PC-9 (cell line): ENCODE data around the gene NEFH. TPM values are rescaled to one million over a fixed set of nuclear protein-coding genes. Genes with fewer than 3 reads are reported as not detected.

Experiments
- BruUV-seq: library from RNA; stranded (reverse); fragments of 400-500 nt; replicated peaks from 2 replicates; lab custom pipeline; 2021; lab: Mats Ljungman, UMichigan
- CTCF ChIA-PET: fragments of 300-600 bp; sonication (Branson Sonifier 250); formaldehyde crosslinking; loops from one replicate; lab custom pipeline; 2022; ENCODE audit warnings: antibody characterized with exemption; lab: Charles Lee
- POLR2A ChIA-PET: fragments of 300-600 bp; sonication (Branson Sonifier 250); formaldehyde crosslinking; loops from one replicate; lab custom pipeline; 2022; ENCODE audit warnings: antibody characterized with exemption; ENCODE audit not compliant: unreplicated experiment; lab: Charles Lee
- DNase-seq, 2 experiments: peaks; one replicate each; pipeline versions ENCODE4 v3.0.0 to v3.0.0-alpha.2; 2015 to 2022; ENCODE audit warnings: mixed read lengths in 1 of 2
- H2AFZ ChIP-seq: fragments of 200-600 bp; sonication (generic); 2 replicates; pipeline ENCODE4 v1.8.1; 2017; ENCODE audit warnings: antibody characterized with exemption
- H3F3A ChIP-seq: fragments of 200-600 bp; sonication (generic); 2 replicates; pipeline ENCODE4 v1.8.1; 2017; ENCODE audit warnings: antibody characterized with exemption, mild to moderate bottlenecking, low read depth; ENCODE audit not compliant: insufficient read depth
- H3K27ac ChIP-seq: fragments of 200-600 bp; sonication (generic); 2 replicates; pipeline ENCODE4 v1.6.1; 2016; ENCODE audit warnings: mixed run types
- H3K27me3 ChIP-seq: fragments of 200-600 bp; sonication (generic); 2 replicates; pipeline ENCODE4 v1.6.1; 2016; ENCODE audit warnings: low read depth, mixed run types; ENCODE audit not compliant: insufficient read depth
- H3K36me3 ChIP-seq: fragments of 200-600 bp; sonication (generic); 2 replicates; pipeline ENCODE4 v1.6.1; 2016; ENCODE audit warnings: low read depth, mixed run types
- H3K4me1 ChIP-seq: fragments of 200-600 bp; sonication (generic); replicated peaks from 2 replicates; pipeline ENCODE4 v1.6.1; 2016; ENCODE audit warnings: mixed run types; ENCODE audit not compliant: insufficient read depth
- H3K4me2 ChIP-seq: fragments of 200-600 bp; sonication (generic); 2 replicates; pipeline ENCODE4 v1.6.1; 2017; ENCODE audit warnings: mixed run types
- H3K4me3 ChIP-seq: fragments of 200-600 bp; sonication (generic); 2 replicates; pipeline ENCODE4 v1.6.1; 2016; ENCODE audit warnings: mixed run types
- H3K79me2 ChIP-seq: fragments of 200-600 bp; sonication (generic); 2 replicates; pipeline ENCODE4 v1.6.1; 2017; ENCODE audit warnings: low read depth, mixed run types
- H3K9me2 ChIP-seq: fragments of 200-600 bp; sonication (generic); 2 replicates; pipeline ENCODE4 v1.8.1; 2017; ENCODE audit warnings: mild to moderate bottlenecking; ENCODE audit not compliant: insufficient read depth
- H3K9me3 ChIP-seq: fragments of 200-600 bp; sonication (generic); 2 replicates; pipeline ENCODE4 v1.8.1; 2016; ENCODE audit warnings: low read depth; ENCODE audit not compliant: insufficient read depth
- H4K20me1 ChIP-seq: fragments of 200-600 bp; sonication (generic); 2 replicates; pipeline ENCODE4 v1.8.1; 2017; ENCODE audit not compliant: insufficient read depth
- EZH2 ChIP-seq: fragments of 200-600 bp; sonication (generic); IDR thresholded peaks from 2 replicates; pipeline ENCODE4 v1.8.0; 2017; ENCODE audit warnings: antibody characterized with exemption, low read depth
- intact Hi-C: fragments of 100-400 bp; cut with micrococcal nuclease; formaldehyde crosslinking; loops from one replicate; pipeline ENCODE4 v1.10.0; 2022; ENCODE audit not compliant: unreplicated experiment
- total RNA-seq: library from RNA; stranded (reverse); gene quantifications from 2 replicates; pipeline ENCODE4 v1.2.3, GENCODE V29; 2021
- TF ChIP-seq, protein P1 (sequence below): fragments of 200-600 bp; sonication (generic); conservative IDR thresholded peaks from 2 replicates; pipeline ENCODE4 v1.6.1; 2017; ENCODE audit warnings: mixed run types, antibody characterized with exemption, mild to moderate bottlenecking, moderate library complexity

The NEFH gene
- total RNA-seq, 1 experiment from 2014 or later = 6.9 TPM

DNA sequence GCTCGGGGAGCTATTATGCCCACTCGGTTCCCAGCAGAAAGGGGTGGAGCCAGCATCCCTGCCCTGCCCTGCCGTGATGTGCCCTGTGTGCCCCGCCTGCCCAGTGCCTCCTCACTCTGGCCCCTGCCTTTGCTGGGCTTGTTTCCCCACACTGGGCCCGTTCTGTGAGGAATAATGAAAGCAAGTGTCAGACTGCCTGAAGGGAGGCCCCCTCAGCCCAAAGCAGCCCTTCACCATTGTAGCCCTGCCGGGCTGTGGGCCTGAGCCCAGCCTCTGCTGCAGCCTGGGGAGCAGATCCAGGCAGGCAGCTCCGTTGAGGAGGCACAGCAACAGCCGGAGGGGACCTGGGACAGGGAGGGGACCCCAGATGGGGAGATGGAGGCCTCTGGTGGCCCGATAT lies 20.2 kb upstream of the NEFH start:
- no TSS peak for BruUV-seq
- no peaks in the 10 kb centered on the region for H3K79me2 ChIP-seq
- no peaks in the 10 kb centered on the region for H3K9me2 ChIP-seq
- intact Hi-C loops = no loop called here
- H3K27ac ChIP-seq = no peak overlapping the region
- no peak for TF ChIP-seq EZH2
- ChIA-PET CTCF (interaction anchor here (0.7 kb wide), 1 partner anchor 176 kb away, joined by 3 read pairs; no protein-coding TSS in a partner anchor), POLR2A (no interaction called here)
- no peak overlapping the region for H3K4me3 ChIP-seq
- no peaks in the 10 kb centered on the region for H3K27me3 ChIP-seq
- H3K36me3 ChIP-seq = no peaks in the 10 kb centered on the region
- DNase-seq = no peak
- no peaks in the 10 kb centered on the region for H3K4me1 ChIP-seq
- H3K4me2 ChIP-seq = no peak overlapping the region
- no peaks in the 10 kb centered on the region; the same call in 1 of the 2 replicates for H3F3A ChIP-seq
- no peaks in the 10 kb centered on the region for H3K9me3 ChIP-seq
- H4K20me1 ChIP-seq = no peaks in the 10 kb centered on the region
- no peak overlapping the region for H2AFZ ChIP-seq

DNA sequence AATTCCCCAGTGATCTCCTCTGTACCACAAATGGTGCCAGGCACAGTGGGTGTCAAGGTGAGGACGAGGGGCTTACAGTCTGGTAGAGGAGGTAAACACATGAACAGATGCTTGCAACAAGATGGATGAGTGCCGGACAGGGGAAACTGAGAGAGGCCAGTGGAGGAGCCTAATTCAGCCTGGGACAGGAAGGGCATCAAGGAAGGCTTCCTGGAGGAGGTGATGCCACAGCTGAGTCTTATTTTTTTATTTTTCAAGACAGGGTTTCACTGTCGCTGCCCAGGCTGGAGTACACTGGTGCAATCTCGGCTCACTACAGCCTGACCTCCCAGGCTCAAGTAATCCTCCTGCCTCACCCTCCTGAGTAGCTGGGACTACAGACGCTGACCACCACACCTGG lies 18.8 kb upstream of the NEFH start:
- CTCF ChIA-PET = no interaction called here
- no peak for TF ChIP-seq EZH2
- TF ChIP-seq, protein P1, sequence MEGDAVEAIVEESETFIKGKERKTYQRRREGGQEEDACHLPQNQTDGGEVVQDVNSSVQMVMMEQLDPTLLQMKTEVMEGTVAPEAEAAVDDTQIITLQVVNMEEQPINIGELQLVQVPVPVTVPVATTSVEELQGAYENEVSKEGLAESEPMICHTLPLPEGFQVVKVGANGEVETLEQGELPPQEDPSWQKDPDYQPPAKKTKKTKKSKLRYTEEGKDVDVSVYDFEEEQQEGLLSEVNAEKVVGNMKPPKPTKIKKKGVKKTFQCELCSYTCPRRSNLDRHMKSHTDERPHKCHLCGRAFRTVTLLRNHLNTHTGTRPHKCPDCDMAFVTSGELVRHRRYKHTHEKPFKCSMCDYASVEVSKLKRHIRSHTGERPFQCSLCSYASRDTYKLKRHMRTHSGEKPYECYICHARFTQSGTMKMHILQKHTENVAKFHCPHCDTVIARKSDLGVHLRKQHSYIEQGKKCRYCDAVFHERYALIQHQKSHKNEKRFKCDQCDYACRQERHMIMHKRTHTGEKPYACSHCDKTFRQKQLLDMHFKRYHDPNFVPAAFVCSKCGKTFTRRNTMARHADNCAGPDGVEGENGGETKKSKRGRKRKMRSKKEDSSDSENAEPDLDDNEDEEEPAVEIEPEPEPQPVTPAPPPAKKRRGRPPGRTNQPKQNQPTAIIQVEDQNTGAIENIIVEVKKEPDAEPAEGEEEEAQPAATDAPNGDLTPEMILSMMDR = no peak

GRCh38 chr22:29463629-29464028 lies 16.4 kb upstream of the NEFH start:
- no peaks in the 10 kb centered on the region for H3K27me3 ChIP-seq
- no peak overlapping the region for H2AFZ ChIP-seq
- no peaks in the 10 kb centered on the region for H3K79me2 ChIP-seq
- no peak overlapping the region for H3K27ac ChIP-seq
- POLR2A ChIA-PET = no interaction called here
- no TSS peak for BruUV-seq
- H3F3A ChIP-seq = no peaks in the 10 kb centered on the region; the same call in 1 of the 2 replicates
- no peaks in the 10 kb centered on the region for H3K36me3 ChIP-seq
- no peak for DNase-seq
- no peaks in the 10 kb centered on the region for H4K20me1 ChIP-seq
- no peak overlapping the region for H3K4me2 ChIP-seq
- H3K9me2 ChIP-seq = no peaks in the 10 kb centered on the region
- no peak for TF ChIP-seq EZH2
- TF ChIP-seq, protein P1 = no peak
- H3K4me3 ChIP-seq = no peak overlapping the region
- intact Hi-C loops = no loop called here
- CTCF ChIA-PET = interaction anchor here (0.5 kb wide), 1 partner anchor 1028 kb away, joined by 6 read pairs; no protein-coding TSS in a partner anchor
- no peaks in the 10 kb centered on the region for H3K4me1 ChIP-seq
- no peaks in the 10 kb centered on the region for H3K9me3 ChIP-seq

More for the DNA sequence above, 18.8 kb upstream of the NEFH start:
- Histone ChIP-seq H3K4me3 (no peak overlapping the region), H3F3A (no peaks in the 10 kb centered on the region; the same call in 1 of the 2 replicates), H3K79me2 (no peaks in the 10 kb centered on the region), H3K9me2 (no peaks in the 10 kb centered on the region), H3K4me2 (no peak overlapping the region), H3K27me3 (no peaks in the 10 kb centered on the region), H4K20me1 (no peaks in the 10 kb centered on the region), H3K36me3 (no peaks in the 10 kb centered on the region), H2AFZ (no peak overlapping the region), H3K27ac (no peak overlapping the region), H3K9me3 (no peaks in the 10 kb centered on the region), H3K4me1 (no peaks in the 10 kb centered on the region)
- POLR2A ChIA-PET = no interaction called here
- no TSS peak for BruUV-seq
- intact Hi-C loops = no loop called here
- no peak for DNase-seq

DNA sequence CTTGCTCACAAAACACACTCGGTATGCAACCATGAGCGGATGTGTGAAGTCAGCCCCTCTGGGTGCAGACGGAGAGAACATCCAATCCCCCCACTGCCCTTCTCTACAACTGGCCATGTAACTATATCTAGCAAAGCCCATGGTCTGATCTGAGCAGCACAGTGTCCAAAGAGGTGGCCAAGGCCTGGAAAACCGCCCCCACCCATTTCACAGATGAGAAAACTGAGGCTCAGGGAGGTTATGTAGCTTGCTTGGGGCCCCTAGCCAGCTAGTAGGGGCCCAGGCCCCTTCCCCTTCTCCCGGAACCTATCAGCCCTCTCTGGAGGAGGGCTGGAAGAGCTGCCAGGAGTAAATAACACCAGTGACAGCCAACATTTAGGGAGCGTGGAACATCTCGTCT lies 15.4 kb upstream of the NEFH start:
- intact Hi-C loops = no loop called here
- Histone ChIP-seq H3K36me3 (no peaks in the 10 kb centered on the region), H3K4me1 (no peaks in the 10 kb centered on the region), H3K27ac (no peak overlapping the region), H4K20me1 (no peaks in the 10 kb centered on the region), H2AFZ (no peak overlapping the region), H3K4me3 (no peak overlapping the region), H3K9me2 (no peaks in the 10 kb centered on the region), H3K9me3 (no peaks in the 10 kb centered on the region), H3F3A (no peaks in the 10 kb centered on the region; the same call in 1 of the 2 replicates), H3K27me3 (no peaks in the 10 kb centered on the region), H3K79me2 (no peaks in the 10 kb centered on the region), H3K4me2 (no peak overlapping the region)
- TF ChIP-seq, protein P1 = no peak
- no peak for TF ChIP-seq EZH2
- no peak for DNase-seq
- BruUV-seq = no TSS peak
- CTCF ChIA-PET = no interaction called here
- POLR2A ChIA-PET = no interaction called here
